H9 (cell line): ENCODE results near the gene STOX1. TPM values are rescaled to one million over a fixed set of nuclear protein-coding genes. Genes with fewer than 3 reads are reported as not detected.

Experiments used
- DNase-seq: peaks from one replicate; pipeline ENCODE4 v3.0.0-alpha.2; 2017
- H2AFZ ChIP-seq: one replicate; pipeline ENCODE4 v1.6.1; 2013; ENCODE audit warnings: mild to moderate bottlenecking, low read length, control low read depth, moderate library complexity
- H2AK5ac ChIP-seq: 2 replicates; pipeline ENCODE4 v1.6.1; 2013; ENCODE audit warnings: low read length, control low read depth, mixed read lengths; ENCODE audit not compliant: insufficient read length
- H2BK120ac ChIP-seq: one replicate; pipeline ENCODE4 v1.6.1; 2013; ENCODE audit warnings: low read depth, mild to moderate bottlenecking, low read length, control low read depth, inconsistent platforms; ENCODE audit not compliant: poor library complexity, severe bottlenecking
- H2BK12ac ChIP-seq: 2 replicates; pipeline ENCODE4 v1.6.1; 2013; ENCODE audit warnings: low read length, control low read depth, mixed read lengths, low read depth; ENCODE audit not compliant: insufficient read length
- H2BK15ac ChIP-seq: 2 replicates; pipeline ENCODE4 v1.6.1; 2013; ENCODE audit warnings: low read depth, low read length, control low read depth
- H2BK20ac ChIP-seq: one replicate; pipeline ENCODE4 v1.6.1; 2013; ENCODE audit warnings: low read depth, mild to moderate bottlenecking, low read length, control low read depth, inconsistent platforms; ENCODE audit not compliant: poor library complexity, severe bottlenecking
- H2BK5ac ChIP-seq: 2 replicates; pipeline ENCODE4 v1.6.1; 2013; ENCODE audit warnings: low read length, control low read depth, mixed read lengths; ENCODE audit not compliant: insufficient read length
- H3K14ac ChIP-seq: 2 replicates; pipeline ENCODE4 v1.6.1; 2013; ENCODE audit warnings: low read length, control low read depth; ENCODE audit not compliant: insufficient read depth
- H3K18ac ChIP-seq: 2 replicates; pipeline ENCODE4 v1.6.1; 2013; ENCODE audit warnings: low read depth, mild to moderate bottlenecking, mixed read lengths, low read length, control low read depth; ENCODE audit not compliant: insufficient read length
- H3K23ac ChIP-seq: 2 replicates; pipeline ENCODE4 v1.6.1; 2013; ENCODE audit warnings: low read length, control low read depth, mixed read lengths, low read depth; ENCODE audit not compliant: insufficient read length
- H3K23me2 ChIP-seq: 2 replicates; pipeline ENCODE4 v1.6.1; 2013; ENCODE audit warnings: low read depth, mild to moderate bottlenecking, mixed read lengths, low read length, control low read depth; ENCODE audit not compliant: insufficient read length, poor library complexity, severe bottlenecking
- H3K27ac ChIP-seq: 2 replicates; pipeline ENCODE4 v1.5.1; 2013; ENCODE audit warnings: low read length, control low read depth, mixed read lengths, low read depth; ENCODE audit not compliant: insufficient read length
- H3K27me3 ChIP-seq: 2 replicates; pipeline ENCODE4 v1.6.1; 2013; ENCODE audit warnings: low read length, control low read depth, inconsistent platforms; ENCODE audit not compliant: insufficient read depth
- H3K4ac ChIP-seq: 2 replicates; pipeline ENCODE4 v1.6.1; 2013; ENCODE audit warnings: low read depth, mild to moderate bottlenecking, control low read depth, inconsistent platforms, low read length, moderate library complexity
- H3K4me1 ChIP-seq: 2 replicates; pipeline ENCODE4 v1.6.1; 2013; ENCODE audit warnings: low read length, control low read depth, inconsistent platforms; ENCODE audit not compliant: insufficient read depth
- H3K4me2 ChIP-seq: 2 replicates; pipeline ENCODE4 v1.6.1; 2013; ENCODE audit warnings: low read length, control low read depth, mixed read lengths; ENCODE audit not compliant: insufficient read length, insufficient read depth
- H3K56ac ChIP-seq: 2 replicates; pipeline ENCODE4 v1.6.1; 2013; ENCODE audit warnings: low read depth, mild to moderate bottlenecking, mixed read lengths, low read length, control low read depth; ENCODE audit not compliant: insufficient read length
- H3K79me1 ChIP-seq: 2 replicates; pipeline ENCODE4 v1.6.1; 2013; ENCODE audit warnings: low read depth, mild to moderate bottlenecking, moderate library complexity, low read length, control low read depth, inconsistent platforms; ENCODE audit not compliant: insufficient read depth, poor library complexity, severe bottlenecking
- H3K79me2 ChIP-seq: 2 replicates; pipeline ENCODE4 v1.6.1; 2013; ENCODE audit warnings: low read length, control low read depth, inconsistent platforms; ENCODE audit not compliant: insufficient read depth
- H3K9ac ChIP-seq: 2 replicates; pipeline ENCODE4 v1.6.1; 2013; ENCODE audit warnings: low read length, control low read depth, mixed read lengths; ENCODE audit not compliant: insufficient read length; ENCODE audit errors: extremely low read depth
- H3K9me3 ChIP-seq: one replicate; pipeline ENCODE4 v1.6.1; 2013; ENCODE audit warnings: low read depth, low read length, inconsistent platforms; ENCODE audit not compliant: control insufficient read depth
- H3T11ph ChIP-seq: one replicate; pipeline ENCODE4 v1.6.1; 2013; ENCODE audit warnings: mild to moderate bottlenecking, low read length, control low read depth, inconsistent platforms
- H4K20me1 ChIP-seq: one replicate; pipeline ENCODE4 v1.6.1; 2013; ENCODE audit not compliant: control insufficient read depth, insufficient read length, insufficient read depth
- H4K5ac ChIP-seq: 2 replicates; pipeline ENCODE4 v1.6.1; 2013; ENCODE audit warnings: low read depth, mild to moderate bottlenecking, mixed read lengths, low read length, control low read depth; ENCODE audit not compliant: insufficient read length
- H4K8ac ChIP-seq: replicated peaks from 2 replicates; pipeline ENCODE4 v1.6.1; 2013; ENCODE audit warnings: low read length, control low read depth, mixed read lengths, low read depth; ENCODE audit not compliant: insufficient read length
- H4K91ac ChIP-seq: 2 replicates; pipeline ENCODE4 v1.6.1; 2013; ENCODE audit warnings: low read depth, mild to moderate bottlenecking, moderate library complexity, mixed read lengths, low read length, control low read depth; ENCODE audit not compliant: insufficient read length
- H3K27ac Mint-ChIP-seq, 3 experiments: 2 replicates in 2 of 3; 3 replicates in 1 of 3; pipeline ENCODE4 v1.8.0; 2020 to 2021; ENCODE audit warnings: mixed read lengths in 3 of 3, mild to moderate bottlenecking in 1 of 3, moderate library complexity in 1 of 3
- H3K27me3 Mint-ChIP-seq: 2 replicates; pipeline ENCODE4 v1.8.0; 2021; ENCODE audit warnings: low read depth, mild to moderate bottlenecking, moderate library complexity, mixed read lengths
- H3K36me3 Mint-ChIP-seq, 3 experiments: 2 replicates in 2 of 3; 3 replicates in 1 of 3; pipeline ENCODE4 v1.8.0; 2020 to 2021; ENCODE audit warnings: low read depth in 3 of 3, mixed read lengths in 3 of 3; ENCODE audit not compliant: insufficient read depth in 1 of 3
- H3K4me1 Mint-ChIP-seq, 2 experiments: 2 replicates each; pipeline ENCODE4 v1.8.0; 2020; ENCODE audit warnings: mixed read lengths in 2 of 2
- H3K4me3 Mint-ChIP-seq, 2 experiments: 2 replicates in 1 of 2; 3 replicates in 1 of 2; pipeline ENCODE4 v1.8.0; 2020 to 2021; ENCODE audit warnings: mild to moderate bottlenecking in 2 of 2, mixed read lengths in 2 of 2, moderate library complexity in 1 of 2
- H3K9me3 Mint-ChIP-seq, 2 experiments: 2 replicates in 1 of 2; 3 replicates in 1 of 2; pipeline ENCODE4 v1.8.0; 2020; ENCODE audit warnings: mild to moderate bottlenecking in 2 of 2, mixed read lengths in 2 of 2, moderate library complexity in 1 of 2
- CTCF ChIP-seq: fragments of 200-600 bp; sonication (generic); conservative IDR thresholded peaks from 3 replicates; pipeline ENCODE4 v1.8.0; 2021; ENCODE audit warnings: antibody characterized with exemption, mild to moderate bottlenecking
- WGBS: extraction: QIAGEN DNeasy Blood & Tissue Kit; methylation state at CpG from one replicate; pipeline ENCODE4 v1.1.7; 2013; ENCODE audit warnings: missing lambda C conversion rate, low lambda C conversion rate, mixed read lengths; ENCODE audit not compliant: insufficient read length; ENCODE audit errors: extremely low coverage; 5-methylcytosine and 5-hydroxymethylcytosine counted together
- total RNA-seq: library from RNA; stranded (reverse); gene quantifications from 2 replicates; pipeline ENCODE4 v1.2.1, GENCODE V29; 2021

STOX1 gene
- total RNA-seq, 1 experiment from 2014 or later, result 5.8 TPM

GRCh38 chr10:68899186-68899745, 71.9 kb downstream of the STOX1 start:
- Histone ChIP-seq H2BK120ac (no peak overlapping the region), H3K9me3 (no peaks in the 10 kb centered on the region), H3T11ph (no peak overlapping the region), H4K91ac (no peak overlapping the region), H3K23me2 (peaks cover 9% of the 10 kb centered on the region), H3K23ac (no peak overlapping the region), H3K79me2 (peaks cover 8% of the 10 kb centered on the region; the same call in 1 of the 2 replicates), H2BK12ac (no peak overlapping the region), H2AFZ (no peak overlapping the region), H2AK5ac (no peak overlapping the region), H2BK5ac (no peak overlapping the region), H3K79me1 (no peaks in the 10 kb centered on the region), H4K20me1 (no peaks in the 10 kb centered on the region), H3K18ac (no peak overlapping the region), H3K27me3 (no peaks in the 10 kb centered on the region), H4K8ac (no peak overlapping the region), H3K14ac (no peak overlapping the region), H2BK15ac (no peak overlapping the region), H3K4me2 (no peak overlapping the region), H3K56ac (no peak overlapping the region), H2BK20ac (no peak overlapping the region), H3K4me1 (no peaks in the 10 kb centered on the region), H3K4ac (no peak overlapping the region), H3K27ac (no peak overlapping the region), H4K5ac (no peak overlapping the region), H3K9ac (no peak overlapping the region)
- Mint-ChIP-seq H3K36me3 (peaks cover 5 to 8% (median 8%) of the 10 kb centered on the region in 3 experiments; a peak in 5 of 7 replicates), H3K9me3 (no peaks in the 10 kb centered on the region), H3K27me3 (peaks cover 2% of the 10 kb centered on the region), H3K4me1 (peaks cover 20 to 22% of the 10 kb centered on the region in 2 experiments), H3K27ac (no peak overlapping the region), H3K4me3 (no peak overlapping the region)
- no peak for DNase-seq
- WGBS, result no CpG with 5 or more reads among the region's 8 CpGs
- TF ChIP-seq CTCF, result no peak
